HPDE6-E6E7 (cell line): Measurements from ENCODE around the gene BHMT.

ENCODE experiments used
- DNase-seq: peaks from one replicate; pipeline ENCODE4 v3.0.0; 2011; ENCODE audit warnings: missing footprints; ENCODE audit errors: extremely low spot score

Gene BHMT, protein sequence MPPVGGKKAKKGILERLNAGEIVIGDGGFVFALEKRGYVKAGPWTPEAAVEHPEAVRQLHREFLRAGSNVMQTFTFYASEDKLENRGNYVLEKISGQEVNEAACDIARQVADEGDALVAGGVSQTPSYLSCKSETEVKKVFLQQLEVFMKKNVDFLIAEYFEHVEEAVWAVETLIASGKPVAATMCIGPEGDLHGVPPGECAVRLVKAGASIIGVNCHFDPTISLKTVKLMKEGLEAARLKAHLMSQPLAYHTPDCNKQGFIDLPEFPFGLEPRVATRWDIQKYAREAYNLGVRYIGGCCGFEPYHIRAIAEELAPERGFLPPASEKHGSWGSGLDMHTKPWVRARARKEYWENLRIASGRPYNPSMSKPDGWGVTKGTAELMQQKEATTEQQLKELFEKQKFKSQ

GRCh38 chr5:79111387-79111959, at the start of gene BHMT:
BHMT (plus strand) TSS chr5:79111809; CDS start chr5:79111886, 77 bp downstream.
- no peak for DNase-seq

DNA sequence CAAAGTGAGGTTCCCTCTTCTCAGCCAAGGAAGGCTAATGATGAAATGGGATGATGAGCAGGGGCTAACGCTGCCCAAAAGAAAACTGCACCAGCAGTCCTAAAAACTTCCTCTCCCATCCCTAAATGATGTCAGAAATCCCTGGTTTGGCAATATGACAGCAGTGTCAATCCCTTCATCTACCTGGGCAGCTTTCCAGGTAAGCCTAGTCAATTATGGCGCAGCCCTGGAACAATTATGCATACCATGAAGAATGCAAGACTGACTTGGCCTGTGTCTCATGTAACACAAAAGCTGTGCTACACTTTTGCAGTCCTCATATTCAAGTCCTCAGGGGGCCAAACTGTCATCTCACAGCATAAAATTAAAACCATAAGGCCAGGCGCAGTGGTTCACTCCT, 49.2 kb upstream of the BHMT start:
- DNase-seq: no peak

DNA sequence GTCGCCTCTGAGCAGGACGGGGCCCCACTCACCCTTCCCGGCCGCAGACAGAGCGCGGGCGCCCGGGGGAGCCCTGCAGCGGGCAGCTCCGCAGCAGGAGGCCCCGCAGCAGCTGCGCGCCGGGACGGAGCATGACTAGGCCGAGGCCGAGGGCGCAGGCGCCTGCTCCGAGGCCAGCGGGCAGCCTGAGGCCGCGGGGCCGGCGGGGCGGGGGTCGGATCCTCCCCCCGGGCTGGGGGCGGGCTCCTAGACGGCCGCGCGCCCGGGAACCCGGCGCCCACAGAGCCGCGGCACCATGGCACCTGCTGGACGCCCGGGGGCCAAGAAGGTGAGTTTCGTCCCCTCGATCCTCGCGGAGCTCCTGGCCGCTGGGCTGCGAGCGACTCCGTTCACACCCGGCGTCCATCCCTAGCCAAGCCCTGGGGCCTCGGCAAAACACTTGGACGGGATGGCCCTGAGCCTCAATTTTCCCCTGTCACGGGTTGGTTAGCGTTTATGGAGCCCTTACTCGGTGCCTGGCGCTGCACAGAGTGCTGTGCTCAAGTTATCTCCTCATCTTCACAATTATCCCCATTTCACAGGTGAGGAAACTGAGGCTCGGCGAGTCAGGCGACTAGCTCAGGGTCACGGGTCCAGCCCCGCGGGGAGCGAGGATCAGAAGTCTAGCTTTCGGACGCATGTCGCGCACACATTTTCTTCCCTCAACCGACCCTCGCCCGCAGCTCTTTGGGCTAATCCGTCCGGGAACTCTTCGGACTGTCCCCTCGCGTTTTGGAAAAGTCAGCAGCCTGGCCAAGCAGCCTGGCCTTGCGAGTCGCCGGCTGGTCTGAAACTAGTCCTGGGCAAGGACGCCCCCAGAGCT, 41.9 kb upstream of the BHMT start, which contains the start of the genes BHMT2 and DMGDH:
TSS of gene BHMT2 (plus strand) at position 280 of the 862 bp plus-strand sequence. CDS start at position 296, 16 bp downstream.
TSS of gene DMGDH (minus strand) at position 187 of the 862 bp plus-strand sequence. CDS start at position 133, 54 bp downstream.
- no peak for DNase-seq

- no peak for DNase-seq
These were observed 41.3 kb upstream of the BHMT start for GRCh38 chr5:79070350-79070667.

DNA sequence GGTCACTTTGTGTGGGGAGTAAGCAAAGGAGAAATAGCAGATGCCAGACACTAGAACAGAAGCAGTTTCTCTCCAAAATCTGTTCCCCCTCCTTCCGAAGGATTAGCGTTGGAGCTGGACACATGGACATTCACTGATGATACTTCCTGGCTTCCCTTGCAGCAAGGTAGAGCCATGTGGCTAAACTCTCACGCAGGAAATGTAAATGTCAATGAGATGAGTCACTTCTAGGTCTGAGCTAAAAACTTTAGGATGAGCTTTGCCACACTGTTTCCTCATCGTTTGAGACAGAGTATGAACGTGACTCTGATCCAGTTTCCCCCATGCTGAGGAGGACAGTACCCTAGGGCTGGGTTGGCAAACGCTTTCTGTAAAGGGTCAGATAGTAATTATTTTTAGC, 37.0 kb upstream of the BHMT start:
- DNase-seq: peak; percentile 6

DNA sequence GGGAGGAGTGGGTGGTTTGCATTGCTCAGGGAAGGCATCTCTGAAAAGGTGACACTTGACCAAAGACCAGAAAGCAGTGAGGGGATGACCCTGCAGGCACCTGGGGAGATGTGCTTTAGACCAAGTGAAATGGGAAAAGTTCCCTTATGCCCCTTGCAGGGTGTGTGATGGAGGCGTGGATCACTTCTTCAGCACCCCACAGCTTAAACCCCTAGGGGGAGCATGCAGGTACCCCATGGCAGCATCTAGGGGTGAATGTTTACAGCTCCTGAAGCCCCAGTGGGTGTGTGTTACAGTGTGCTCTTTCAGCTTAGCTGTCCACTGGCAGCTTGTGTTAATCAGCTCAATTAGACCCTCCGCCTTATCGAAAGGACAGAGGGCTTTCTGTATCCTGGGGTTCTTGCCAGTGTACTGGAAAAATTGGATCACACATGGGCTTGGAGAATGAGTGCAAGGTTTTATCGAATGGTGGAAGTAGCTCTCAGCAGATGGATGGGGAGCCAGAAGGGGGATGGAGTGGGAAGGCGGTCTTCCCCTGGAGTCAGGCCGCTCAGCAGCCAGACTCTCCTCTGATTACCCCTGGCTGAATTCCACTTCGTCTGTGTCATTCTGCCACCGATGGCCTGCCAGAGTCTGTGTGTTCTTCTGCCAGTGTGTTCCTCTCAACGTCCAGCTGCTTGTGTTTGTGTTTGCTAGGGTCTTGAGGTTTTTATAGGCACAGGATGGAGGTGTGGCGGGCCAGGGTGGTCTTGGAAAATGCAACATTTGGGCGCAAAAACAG, 35.8 kb upstream of the BHMT start:
- DNase-seq: no peak

DNA sequence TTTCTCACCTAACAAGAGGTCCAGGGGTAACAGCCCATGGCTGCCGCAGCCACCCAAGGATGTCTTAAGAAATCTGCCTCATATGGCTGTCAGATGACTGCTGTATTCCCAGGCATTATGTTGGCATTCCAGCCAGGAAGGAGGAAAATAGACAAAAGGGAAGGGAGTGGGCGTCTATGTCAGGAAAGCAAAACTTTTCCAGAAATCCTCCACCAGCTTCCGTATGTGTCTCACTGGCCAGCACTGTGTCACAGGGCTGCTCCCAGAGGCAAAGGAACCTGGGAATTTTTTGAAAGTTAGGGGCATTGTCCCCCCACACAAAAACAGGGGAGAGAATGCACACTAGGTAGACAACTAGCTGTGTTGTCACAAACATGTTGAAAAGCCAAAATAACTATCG, 34.8 kb upstream of the BHMT start:
- no peak for DNase-seq

GRCh38 chr5:79077680-79078365, 33.8 kb upstream of the BHMT start:
- no peak for DNase-seq

DNA sequence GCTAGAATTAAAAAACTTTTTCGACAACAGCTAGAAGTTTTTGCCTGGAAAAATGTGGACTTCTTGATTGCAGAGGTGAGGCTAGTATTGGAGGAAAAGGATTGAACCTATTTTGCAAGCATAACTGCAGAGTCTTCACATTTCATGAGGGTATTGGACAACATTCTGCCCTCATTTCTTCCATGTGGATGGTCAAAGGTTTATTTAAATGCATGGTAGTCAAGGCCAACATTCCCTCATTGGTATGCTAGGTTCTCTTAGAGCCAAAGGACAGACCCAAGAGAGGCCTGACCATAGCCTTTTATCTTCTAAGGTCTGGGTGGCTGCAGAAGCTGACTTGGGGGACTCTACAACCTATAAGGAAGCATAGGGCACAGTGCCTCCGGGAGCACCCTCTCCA, 30.8 kb upstream of the BHMT start:
- no peak for DNase-seq

DNA sequence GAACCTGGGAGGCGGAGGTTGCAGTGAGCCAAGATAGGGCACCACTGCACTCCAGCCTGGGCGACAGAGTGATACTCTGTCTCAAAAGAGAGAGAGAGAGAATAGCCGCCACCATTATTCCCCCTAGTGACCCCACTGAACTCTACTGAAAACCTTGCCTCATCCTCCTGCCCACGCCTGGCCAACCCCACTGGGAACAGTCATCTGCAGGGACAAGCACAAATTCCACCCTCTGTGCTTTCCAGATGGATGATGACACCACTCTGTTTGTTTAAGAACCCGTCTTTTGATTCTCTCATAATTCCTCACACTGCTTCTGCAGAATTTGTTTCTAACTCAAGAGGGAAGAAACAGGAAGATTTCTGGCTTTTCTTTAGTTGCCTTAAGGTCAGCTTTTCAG, 29.8 kb upstream of the BHMT start:
- no peak for DNase-seq

- no peak for DNase-seq
These were observed 25.5 kb upstream of the BHMT start for GRCh38 chr5:79086116-79086515.

DNA sequence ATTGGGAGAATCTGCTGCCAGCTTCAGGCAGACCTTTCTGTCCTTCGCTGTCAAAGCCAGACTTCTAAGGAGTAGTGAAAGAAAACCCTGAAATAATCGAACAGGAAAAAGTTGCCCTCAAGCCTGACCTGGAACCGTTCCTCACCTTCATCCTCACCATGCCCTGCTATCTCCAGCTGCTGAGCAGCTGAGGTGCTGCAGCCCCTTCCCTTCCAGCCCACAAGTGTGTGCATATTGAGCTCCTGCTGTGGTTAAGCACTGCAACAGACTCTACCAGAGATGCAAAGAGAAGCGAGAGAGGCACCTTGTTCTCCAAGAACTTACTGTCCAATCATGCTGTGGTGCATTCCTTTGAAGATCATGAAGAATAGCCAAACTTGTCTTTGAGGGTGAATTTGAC, 23.1 kb upstream of the BHMT start:
- DNase-seq: no peak

DNA sequence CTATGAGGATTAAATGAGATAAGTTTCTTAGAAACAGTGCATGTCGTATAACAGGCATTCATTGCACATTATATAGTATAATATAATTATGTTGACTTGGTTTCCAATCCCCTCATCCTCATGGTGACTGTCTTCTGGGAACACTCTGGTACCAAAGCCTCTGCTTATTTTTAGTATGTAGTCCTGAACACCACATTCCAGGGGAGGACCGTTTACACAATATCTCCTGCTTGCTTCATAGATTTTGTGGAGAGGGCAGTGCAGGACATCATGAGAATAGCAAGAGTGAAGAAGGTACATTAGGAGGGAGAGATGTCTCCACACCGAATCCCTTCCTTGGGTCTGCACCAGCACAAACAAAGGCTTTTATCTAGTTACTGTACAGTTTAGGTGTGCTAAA, 20.5 kb upstream of the BHMT start:
- no peak for DNase-seq

- no peak for DNase-seq
These were observed 17.8 kb upstream of the BHMT start for GRCh38 chr5:79093762-79094161.

- DNase-seq: no peak
These were observed 5.7 kb upstream of the BHMT start for GRCh38 chr5:79105868-79106267.

GRCh38 chr5:79107020-79107796, 4.4 kb upstream of the BHMT start:
- DNase-seq: no peak

- no peak for DNase-seq
These were observed 3.5 kb upstream of the BHMT start for GRCh38 chr5:79108086-79108485.

- no peak for DNase-seq
These were observed 2.8 kb upstream of the BHMT start for GRCh38 chr5:79108792-79109191.

- no peak for DNase-seq
These were observed 1.8 kb upstream of the BHMT start for GRCh38 chr5:79109527-79110492.
